K562 (cell line): ENCODE data around the gene CNTN4. TPM values are rescaled to one million over a fixed set of nuclear protein-coding genes. Genes with fewer than 3 reads are reported as not detected.

Experiments used
- ATAC-seq: fragments of 200-7000 bp; cut with Tn5 transposase; 3 replicates; pipeline ENCODE4 v1.9.1; 2020; ENCODE audit warnings: moderate library complexity
- BruUV-seq: library from RNA; stranded (reverse); fragments of 400-500 nt; replicated peaks from 2 replicates; lab custom pipeline; 2021; lab: Mats Ljungman, UMichigan
- CTCF ChIA-PET: fragments of 300-600 bp; formaldehyde crosslinking; extraction: SDS; loops from one replicate; lab custom pipeline; 2021; ENCODE audit warnings: low intra/inter-chr PET ratio; lab: Yijun Ruan, JAX
- POLR2A ChIA-PET: fragments of 300-600, 350-650 bp; sonication (Branson Sonifier 250); formaldehyde crosslinking; extraction: SDS; loops from one replicate; lab custom pipeline; 2021; ENCODE audit warnings: antibody characterized with exemption, inconsistent platforms; lab: Yijun Ruan, JAX
- DNase-seq, 4 experiments: peaks; one replicate each; pipeline versions ENCODE4 v3.0.0 to v3.0.0-alpha.2; 2011 to 2018; ENCODE audit warnings: low spot score in 3 of 4, mixed read lengths in 3 of 4; ENCODE audit errors: extremely low read depth in 1 of 4
- FAIRE-seq: peaks from 2 replicates; lab custom pipeline; 2011; peaks lifted over from hg19 to GRCh38; lab: Jason Lieb, UNC
- H2AFZ ChIP-seq: 2 replicates; pipeline ENCODE4 v1.6.0; 2011; ENCODE audit warnings: low read depth, low read length, control low read depth, inconsistent platforms
- H3K27ac ChIP-seq: fragments of 200-600 bp; 3 replicates; pipeline ENCODE4 v1.8.0; 2011; ENCODE audit warnings: low read depth, mild to moderate bottlenecking, control low read depth, inconsistent platforms, low read length, moderate library complexity, mixed read lengths; ENCODE audit errors: extremely low read depth
- H3K27me3 ChIP-seq, 2 experiments: fragments of 300-600 bp in 1 of 2; 2 replicates in 1 of 2; 3 replicates in 1 of 2; pipeline versions ENCODE4 v1.6.0 to v1.8.0; 2011; ENCODE audit warnings: inconsistent platforms in 2 of 2, low read length in 2 of 2, mild to moderate bottlenecking in 1 of 2, mixed read lengths in 1 of 2, moderate library complexity in 1 of 2; ENCODE audit not compliant: control insufficient read depth in 2 of 2, insufficient read depth in 2 of 2
- H3K36me3 ChIP-seq: fragments of 300-600 bp; 3 replicates; pipeline ENCODE4 v1.8.0; 2011; ENCODE audit warnings: mild to moderate bottlenecking, low read length, inconsistent platforms; ENCODE audit not compliant: control insufficient read depth, insufficient read depth
- H3K4me1 ChIP-seq, 2 experiments: fragments of 200-600 bp in 1 of 2; replicated peaks in 1 of 2; 2 replicates in 1 of 2; 3 replicates in 1 of 2; pipeline versions ENCODE4 v1.5.1 to v1.8.0; 2011; ENCODE audit warnings: inconsistent platforms in 2 of 2, low read length in 2 of 2, mild to moderate bottlenecking in 1 of 2, mixed read lengths in 1 of 2, moderate library complexity in 1 of 2; ENCODE audit not compliant: control insufficient read depth in 2 of 2, insufficient read depth in 2 of 2
- H3K4me2 ChIP-seq: 2 replicates; pipeline ENCODE4 v1.6.1; 2011; ENCODE audit warnings: low read length, control low read depth, inconsistent platforms, mixed read lengths; ENCODE audit not compliant: insufficient read depth
- H3K4me3 ChIP-seq: fragments of 200-600 bp; sonication (generic), shearing (Covaris generic); 2 replicates; pipeline ENCODE4 v1.5.1; 2016; ENCODE audit warnings: control low read depth, inconsistent platforms
- H3K79me2 ChIP-seq: fragments of 200-600 bp; 3 replicates; pipeline ENCODE4 v1.8.0; 2011; ENCODE audit warnings: low read length, inconsistent platforms; ENCODE audit not compliant: control insufficient read depth, insufficient read depth
- H3K9ac ChIP-seq, 2 experiments: 2 replicates each; pipeline versions ENCODE4 v1.6.0 to v1.6.1; 2011; ENCODE audit warnings: low read depth in 2 of 2, low read length in 2 of 2, control low read depth in 1 of 2, inconsistent platforms in 1 of 2, mild to moderate bottlenecking in 1 of 2, mixed read lengths in 1 of 2; ENCODE audit not compliant: insufficient read depth in 1 of 2
- H3K9me1 ChIP-seq: one replicate; pipeline ENCODE4 v1.6.0; 2011; ENCODE audit warnings: inconsistent platforms, mild to moderate bottlenecking, low read length, moderate library complexity; ENCODE audit not compliant: control insufficient read depth, insufficient read depth
- H3K9me3 ChIP-seq: replicated peaks from 2 replicates; pipeline ENCODE4 v1.5.1; 2011; ENCODE audit warnings: low read depth, low read length, inconsistent platforms; ENCODE audit not compliant: control insufficient read depth, insufficient read depth
- H4K20me1 ChIP-seq: replicated peaks from 2 replicates; pipeline ENCODE4 v1.6.1; 2011; ENCODE audit warnings: low read length, inconsistent platforms, mixed read lengths; ENCODE audit not compliant: control insufficient read depth, insufficient read depth
- FOXJ3 ChIP-seq: sonication (generic); formaldehyde crosslinking; IDR thresholded peaks from 2 replicates; pipeline ENCODE4 v1.4.0; 2020; ENCODE audit warnings: mild to moderate bottlenecking, missing genetic modification reagents
- ZNF217 ChIP-seq: sonication (generic); formaldehyde crosslinking; IDR thresholded peaks from 2 replicates; pipeline ENCODE4 v1.8.0; 2022; ENCODE audit warnings: mild to moderate bottlenecking, missing genetic modification reagents
- WGBS: fragments of 100-300 bp; shearing (Covaris generic); methylation state at CpG from one replicate; pipeline ENCODE4 v1.1.6; 2016; ENCODE audit warnings: low coverage, mixed read lengths; ENCODE audit not compliant: insufficient coverage; ENCODE audit errors: missing lambda C conversion rate; 5-methylcytosine and 5-hydroxymethylcytosine counted together
- in situ Hi-C: fragments of 300-500 bp; cut with MboI; formaldehyde crosslinking; loops from 4 replicates; pipeline ENCODE4 v1.15.0; 2018; ENCODE audit warnings: inconsistent platforms, mixed read lengths
- intact Hi-C: fragments of 100-400 bp; cut with micrococcal nuclease; formaldehyde crosslinking; loops from 2 replicates; pipeline ENCODE4 v1.14.2; 2022
- polyA plus RNA-seq, 8 experiments: library from polyadenylated mRNA; depleted of rRNA in 4 of 8; stranded (reverse) in 5 of 8; unstranded in 3 of 8; fragments of >200 nt; fragmentation: Nextera tagmentation in 2 of 8; fragmentation: Illumina TruSeq in 1 of 8; extraction: Ambion mirVana in 2 of 8; extraction: Trizol in 1 of 8; gene quantifications; 2 replicates each; pipeline versions ENCODE4 v1.2.1 to v1.2.3, GENCODE V29; 2011 to 2014; ENCODE audit warnings: inconsistent platforms in 1 of 8, missing spikeins in 1 of 8
- total RNA-seq, 7 experiments: library from RNA; depleted of rRNA in 6 of 7; stranded (reverse); fragments of >200 nt in 6 of 7; fragmentation: Illumina TruSeq in 2 of 7; extraction: Trizol in 2 of 7; gene quantifications; 2 replicates each; pipeline versions ENCODE4 v1.2.1 to v1.2.3, GENCODE V29; 2011 to 2021; ENCODE audit warnings: low replicate concordance in 1 of 7
- TF ChIP-seq, protein P1 (sequence below): sonication (generic); IDR thresholded peaks from 2 replicates; pipeline ENCODE4 v1.6.1; 2016

CNTN4 gene
- total and polyA plus RNA-seq, 9 of the 15 experiments (the other 6 are each of a cell fraction or from before 2014, with no cell fraction given) = not detected

DNA sequence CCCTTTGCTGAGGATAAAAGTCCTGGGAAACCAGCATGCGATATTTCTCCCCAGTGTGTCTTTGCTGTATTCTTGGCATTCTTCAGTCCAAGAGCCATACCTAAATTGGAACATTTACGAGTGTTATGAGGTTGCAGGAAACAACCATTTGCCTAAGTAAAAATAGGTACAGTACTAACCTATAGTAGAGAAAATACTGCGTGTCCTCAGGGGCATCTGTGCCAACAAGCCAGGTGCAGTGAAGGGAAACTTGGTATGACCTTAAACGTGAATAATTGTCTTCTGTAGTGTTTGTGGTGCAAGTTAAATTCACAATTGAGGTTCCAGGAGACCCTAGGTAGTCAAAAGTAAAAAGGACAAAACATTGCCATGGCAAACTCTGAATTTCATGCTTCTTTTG lies 999.3 kb downstream of the CNTN4 start (continued):
- TF ChIP-seq, protein P1, sequence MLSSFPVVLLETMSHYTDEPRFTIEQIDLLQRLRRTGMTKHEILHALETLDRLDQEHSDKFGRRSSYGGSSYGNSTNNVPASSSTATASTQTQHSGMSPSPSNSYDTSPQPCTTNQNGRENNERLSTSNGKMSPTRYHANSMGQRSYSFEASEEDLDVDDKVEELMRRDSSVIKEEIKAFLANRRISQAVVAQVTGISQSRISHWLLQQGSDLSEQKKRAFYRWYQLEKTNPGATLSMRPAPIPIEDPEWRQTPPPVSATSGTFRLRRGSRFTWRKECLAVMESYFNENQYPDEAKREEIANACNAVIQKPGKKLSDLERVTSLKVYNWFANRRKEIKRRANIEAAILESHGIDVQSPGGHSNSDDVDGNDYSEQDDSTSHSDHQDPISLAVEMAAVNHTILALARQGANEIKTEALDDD = no peak
- TF ChIP-seq FOXJ3 (CRISPR knock-in tag) = no peak

DNA sequence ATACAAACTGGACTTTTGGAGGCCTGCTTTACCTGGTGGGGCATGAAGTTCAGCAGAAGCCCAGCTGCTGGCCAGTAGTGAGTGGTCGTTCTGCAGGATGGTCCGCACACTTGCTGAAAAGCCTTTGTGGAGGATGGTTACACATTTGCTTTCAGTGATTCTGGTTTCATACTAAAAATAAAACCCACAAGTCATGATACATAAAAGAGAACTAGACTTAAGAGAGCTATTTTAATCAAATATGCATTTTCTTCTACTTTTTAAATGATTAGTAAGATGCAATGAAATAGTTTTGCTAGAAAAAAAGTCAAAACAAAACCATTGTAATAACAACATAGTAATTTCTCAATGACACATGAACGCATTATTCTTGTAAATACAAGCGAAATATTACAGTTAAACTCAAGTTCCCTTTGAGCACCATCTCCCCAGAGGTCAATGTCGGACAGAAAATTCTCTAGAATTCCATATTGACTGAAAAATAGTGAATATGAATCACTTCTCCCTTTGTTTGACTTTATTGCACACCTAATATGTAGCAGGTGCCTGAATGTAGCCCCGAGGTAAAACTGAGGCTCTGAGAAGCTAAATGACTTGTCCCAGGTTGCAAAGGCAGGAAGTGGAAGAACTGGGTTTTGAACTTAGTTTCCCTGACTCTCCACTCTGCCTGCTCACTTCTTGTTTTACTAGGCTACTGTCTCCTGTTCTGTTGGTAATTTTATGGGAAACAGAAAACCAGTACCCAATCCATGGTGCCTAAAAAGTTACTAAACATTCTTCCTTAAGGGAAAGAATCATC lies 1003.2 kb downstream of the CNTN4 start:
- Histone ChIP-seq H3K27ac (no peak overlapping the region), H3K27me3 (peaks cover 10 to 18% of the 10 kb centered on the region in 2 experiments; a peak in 3 of 5 replicates), H3K9me1 (no peaks in the 10 kb centered on the region), H2AFZ (no peak overlapping the region), H4K20me1 (no peaks in the 10 kb centered on the region), H3K79me2 (no peaks in the 10 kb centered on the region), H3K9ac (no peak overlapping the region), H3K36me3 (no peaks in the 10 kb centered on the region), H3K9me3 (no peaks in the 10 kb centered on the region), H3K4me1 (no peaks in the 10 kb centered on the region; a peak in 1 of 5 replicates), H3K4me2 (no peak overlapping the region), H3K4me3 (no peak overlapping the region)
- POLR2A ChIA-PET = interaction anchor here (1.3 kb wide), 1 partner anchor 8 kb away, joined by 6 read pairs; the partner anchor contains the start of gene IL5RA
- WGBS = 3% methylated on average over 6 of the region's 6 CpGs
- CTCF ChIA-PET = no interaction called here
- intact Hi-C loops = no loop called here
- DNase-seq (no peak), FAIRE-seq (no peak), ATAC-seq (no peak)
- no TSS peak for BruUV-seq
- TF ChIP-seq ZNF217 (CRISPR knock-in tag) = no peak
- in situ Hi-C loops = no loop called here
